ENCODE measurements around the gene RNF220.
A peak's percentile ranks its signal among the peaks of the same experiment; 100 is the strongest.

Gene RNF220

DNA sequence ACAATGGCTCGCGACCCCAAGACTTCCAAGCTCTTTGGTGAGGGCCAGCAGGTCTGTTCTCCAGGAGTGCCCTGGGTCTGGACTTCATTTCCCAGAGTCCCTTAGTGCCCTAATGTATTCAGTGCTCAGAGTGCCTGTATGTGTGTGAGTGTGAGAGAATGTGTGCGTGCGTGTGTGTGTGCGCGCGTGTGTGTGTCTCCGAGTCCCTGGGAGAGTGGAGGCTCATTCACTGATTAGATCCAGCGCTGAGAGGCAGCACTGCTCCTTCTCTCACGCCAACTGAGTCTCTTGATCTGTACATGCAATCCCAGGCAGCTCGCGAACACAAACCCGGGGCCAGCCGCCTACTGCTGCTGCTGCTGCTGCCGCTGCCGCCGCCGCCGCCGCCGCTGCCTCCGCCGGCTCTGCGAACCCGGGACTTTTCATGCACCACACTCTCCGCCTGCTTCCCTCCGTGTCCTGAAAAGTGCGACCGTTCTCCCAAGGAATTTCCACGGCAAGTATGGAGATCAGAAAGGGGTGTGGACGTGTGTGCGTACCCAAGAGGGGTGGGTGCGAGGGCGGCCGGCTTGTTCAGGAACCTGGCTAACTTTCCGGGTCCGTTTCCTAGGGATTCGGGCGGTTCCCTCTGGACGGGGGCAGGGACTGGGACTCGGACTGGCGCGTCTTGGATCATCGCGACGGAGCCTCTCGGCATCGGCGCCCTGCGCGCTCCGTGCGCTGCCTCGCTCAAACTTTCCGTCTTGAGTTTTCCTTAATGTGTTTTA, at the start of gene RNF220:
TSS of gene RNF220 (plus strand) at position 225 of the 767 bp plus-strand sequence.
- DNase-seq (ENCODE audit: low read depth in 1 of 2, low spot score in 1 of 2) = peak in 1 of 2 donors; percentile 16

DNA sequence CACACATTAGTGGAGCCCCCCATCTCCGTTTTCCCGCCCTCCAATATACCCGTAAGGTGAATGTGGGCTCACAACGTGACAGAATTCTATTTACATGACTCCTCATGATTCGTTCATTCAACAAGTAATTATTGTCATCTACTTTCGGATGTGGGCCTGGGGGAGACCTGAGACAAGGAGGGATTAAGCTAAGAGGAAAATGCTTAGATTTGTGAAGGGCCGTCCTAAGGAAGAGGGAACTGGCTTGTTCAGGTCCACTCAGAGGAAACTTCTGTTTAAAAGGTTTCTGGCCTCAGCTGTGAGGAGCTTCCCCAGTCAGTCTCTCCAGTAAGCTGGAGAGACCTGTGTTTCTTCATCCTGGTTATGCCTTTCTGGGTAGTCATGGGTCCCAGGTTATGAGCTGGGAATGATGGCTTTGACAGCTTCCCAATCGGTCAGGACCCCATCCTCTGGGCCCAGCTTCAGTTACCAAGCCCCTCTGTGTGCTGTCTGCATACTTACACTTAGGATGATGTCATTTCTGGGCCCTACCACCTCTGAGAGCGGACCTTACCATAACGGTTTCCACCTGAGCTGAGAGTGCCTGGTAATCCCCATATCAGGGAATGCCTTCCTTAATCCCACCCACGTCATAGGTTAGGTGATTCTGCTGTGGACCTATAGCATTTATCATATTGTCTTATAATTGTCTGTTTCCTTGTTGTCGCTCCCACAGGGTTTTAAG, 49.3 kb upstream of the RNF220 start:
- no peak for DNase-seq (ENCODE audit: low read depth in 1 of 2, low spot score in 1 of 2)

DNA sequence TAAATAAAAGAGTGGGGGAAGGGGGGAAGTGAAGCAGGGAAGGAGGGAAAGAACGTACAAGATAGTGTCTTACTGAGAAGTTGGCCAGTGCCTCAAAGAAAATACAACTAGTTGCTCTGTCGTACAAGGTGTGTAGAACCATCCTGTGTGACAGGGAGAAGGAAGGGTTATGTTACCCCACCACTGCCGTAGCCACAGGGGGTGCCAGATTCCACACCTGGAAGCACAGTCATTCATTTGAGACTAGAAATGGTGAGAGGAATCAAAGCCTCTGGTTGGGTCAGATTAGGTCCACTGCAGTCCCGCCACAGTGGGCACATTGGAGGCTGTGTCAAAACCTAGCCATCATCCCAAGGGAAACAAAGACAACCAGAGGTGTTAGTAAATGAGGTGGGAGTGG, 47.3 kb upstream of the RNF220 start:
- DNase-seq (ENCODE audit: low read depth in 1 of 2, low spot score in 1 of 2) = no peak

DNA sequence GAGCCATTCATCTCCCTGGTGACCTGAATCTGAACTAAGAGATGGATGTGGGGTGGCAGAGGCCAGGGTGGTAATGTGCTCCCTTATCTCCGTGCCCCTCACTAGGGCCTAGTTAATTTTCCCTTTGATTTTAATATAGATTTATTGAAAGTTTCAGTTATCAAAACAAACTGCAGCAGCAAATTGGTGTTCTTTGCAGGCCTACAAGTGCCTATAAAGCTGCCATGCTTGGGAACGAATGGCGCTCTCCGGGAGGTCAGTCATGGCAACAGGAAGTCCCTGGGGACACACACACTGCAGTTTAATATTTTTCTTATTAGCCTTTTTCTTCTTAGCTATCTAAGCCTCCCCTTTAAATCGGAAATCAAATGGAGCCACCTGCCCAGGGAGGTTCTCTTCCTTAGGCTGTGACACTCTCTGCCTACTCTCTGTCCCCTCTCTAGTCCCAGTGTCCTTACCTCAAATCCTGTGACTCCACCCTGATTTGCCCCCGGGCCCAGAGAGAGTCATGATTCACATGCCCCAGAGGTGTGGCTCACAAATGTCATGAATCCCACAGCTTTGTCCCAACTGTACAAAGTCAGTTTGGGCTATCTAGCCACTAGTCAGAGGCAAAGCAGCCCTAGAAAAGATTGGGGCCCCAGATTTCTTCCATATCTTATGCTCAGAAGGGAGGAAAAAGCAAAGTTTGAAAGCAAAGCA, 45.7 kb upstream of the RNF220 start:
- DNase-seq (ENCODE audit: low read depth in 1 of 2, low spot score in 1 of 2) = no peak

DNA sequence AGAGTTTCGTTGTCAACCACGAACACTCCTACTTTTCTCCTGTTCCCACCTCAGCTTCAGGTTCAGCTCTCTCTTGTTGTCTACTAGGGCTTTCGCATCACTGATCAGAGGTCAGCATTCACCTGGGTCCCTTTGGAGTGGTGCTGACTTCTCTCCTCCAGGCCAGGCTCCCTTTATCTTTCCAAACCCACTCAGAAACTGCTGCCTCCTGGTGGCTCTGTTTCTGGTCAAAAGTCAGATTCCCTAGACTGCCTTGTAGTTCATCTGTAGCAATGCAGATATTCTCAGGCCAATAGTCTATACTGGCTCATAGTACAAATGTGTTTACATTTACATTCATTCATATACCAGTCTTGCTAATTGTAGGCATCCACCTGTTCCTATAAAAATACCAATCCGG, 43.6 kb upstream of the RNF220 start:
- DNase-seq (ENCODE audit: low read depth in 1 of 2, low spot score in 1 of 2) = no peak

DNA sequence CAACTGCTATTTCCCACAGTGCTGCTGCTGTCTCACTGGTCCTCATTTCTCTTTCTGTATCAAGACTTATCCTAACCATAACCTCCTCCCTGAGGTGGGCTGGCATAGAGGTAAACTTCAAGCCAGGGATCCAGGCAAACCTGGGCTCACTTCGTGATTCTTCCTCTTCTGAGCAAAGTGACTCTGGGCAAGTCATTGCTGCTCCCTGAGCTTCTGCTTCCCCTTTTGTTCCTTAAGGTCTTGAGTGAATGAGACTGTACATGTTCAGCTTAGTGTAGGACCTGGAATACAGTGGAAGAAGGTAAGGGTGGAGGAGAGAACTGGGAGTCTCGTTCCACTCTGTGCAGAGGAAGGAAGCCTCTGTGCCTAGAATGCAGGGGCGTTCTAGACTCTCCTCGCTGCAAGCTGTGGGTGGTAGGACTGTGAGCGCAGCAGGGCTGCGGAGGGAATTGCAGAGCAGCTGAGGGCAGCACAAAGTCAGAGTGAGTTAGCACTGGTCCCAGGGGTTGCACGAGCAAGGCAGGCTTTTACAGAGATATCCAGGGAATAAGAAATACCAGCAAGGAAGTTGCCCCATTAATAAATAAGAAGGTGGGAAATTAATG, 38.6 kb upstream of the RNF220 start:
- DNase-seq (ENCODE audit: low read depth in 1 of 2, low spot score in 1 of 2) = no peak

DNA sequence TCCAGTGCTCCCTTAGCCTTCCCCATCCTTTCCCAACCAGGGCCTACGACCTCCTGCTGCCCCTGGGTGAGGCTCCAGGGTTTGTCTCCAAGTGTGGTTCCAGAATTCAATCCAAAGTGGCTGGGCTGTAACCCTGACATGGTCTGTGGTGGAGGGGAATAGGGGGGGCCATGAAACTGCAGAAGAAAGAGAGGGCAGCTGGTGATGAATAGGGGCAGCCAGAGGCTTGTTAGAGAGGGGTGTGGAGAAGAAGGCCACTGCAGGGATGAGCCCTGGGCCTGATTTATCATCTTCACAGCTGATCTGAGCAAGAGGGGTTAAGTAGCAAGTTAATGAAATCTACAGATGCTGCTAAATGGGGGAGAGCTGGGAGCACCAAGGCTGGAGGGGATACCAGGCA, 37.1 kb upstream of the RNF220 start:
- DNase-seq (ENCODE audit: low read depth in 1 of 2, low spot score in 1 of 2) = no peak

DNA sequence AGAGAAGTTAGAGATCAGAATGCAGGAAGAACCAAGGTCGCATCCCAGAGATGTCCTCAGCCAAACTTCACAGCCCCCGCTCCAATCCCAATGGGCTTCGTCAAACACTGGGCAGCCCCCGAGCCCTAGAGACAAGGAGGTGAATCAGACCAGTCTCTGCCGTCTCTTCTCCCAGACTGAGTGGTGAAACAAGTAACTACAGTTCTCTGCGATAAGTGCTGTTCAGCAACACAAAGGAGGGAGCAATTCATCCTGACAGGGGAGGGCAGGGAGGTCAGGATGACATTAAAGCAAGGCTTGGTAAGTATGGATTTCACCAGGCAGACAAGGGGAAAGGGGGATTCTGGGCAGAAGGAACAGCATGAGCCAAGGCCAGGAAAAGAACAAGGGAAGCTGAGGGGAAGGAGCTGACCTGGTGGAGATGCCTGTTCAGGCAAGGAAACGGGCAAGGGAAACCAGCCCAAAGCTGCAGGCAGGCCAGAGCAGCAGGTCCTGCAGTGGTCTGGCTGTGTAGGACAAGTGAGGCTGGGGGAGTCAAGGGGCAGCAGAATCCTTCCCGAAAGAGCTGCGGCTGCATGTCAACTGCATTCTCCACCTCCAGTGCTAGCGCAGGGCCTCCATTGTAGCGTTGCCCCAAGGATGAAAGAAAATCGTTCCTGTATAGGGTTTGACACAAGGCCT, 36.4 kb upstream of the RNF220 start:
- DNase-seq (ENCODE audit: low read depth in 1 of 2, low spot score in 1 of 2) = no peak

DNA sequence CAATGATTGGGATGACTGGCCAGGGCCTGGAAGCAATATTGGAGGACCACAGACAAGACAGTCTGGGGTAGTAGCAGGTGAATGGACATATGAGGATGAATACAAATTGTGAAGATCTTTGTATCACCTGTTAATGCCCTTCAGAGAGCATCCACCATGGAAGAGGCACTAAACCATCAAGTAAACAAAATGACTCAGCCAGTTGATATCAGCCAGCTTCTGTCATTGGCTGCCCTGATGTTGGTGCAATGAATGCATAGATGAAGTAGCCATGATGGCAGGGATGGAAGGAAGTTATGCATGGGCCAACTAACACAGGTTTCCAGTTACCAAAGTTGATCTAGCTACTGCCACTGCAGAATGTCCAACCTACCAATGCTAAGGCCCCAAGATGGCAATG, 33.8 kb upstream of the RNF220 start:
- no peak for DNase-seq (ENCODE audit: low read depth in 1 of 2, low spot score in 1 of 2)

DNA sequence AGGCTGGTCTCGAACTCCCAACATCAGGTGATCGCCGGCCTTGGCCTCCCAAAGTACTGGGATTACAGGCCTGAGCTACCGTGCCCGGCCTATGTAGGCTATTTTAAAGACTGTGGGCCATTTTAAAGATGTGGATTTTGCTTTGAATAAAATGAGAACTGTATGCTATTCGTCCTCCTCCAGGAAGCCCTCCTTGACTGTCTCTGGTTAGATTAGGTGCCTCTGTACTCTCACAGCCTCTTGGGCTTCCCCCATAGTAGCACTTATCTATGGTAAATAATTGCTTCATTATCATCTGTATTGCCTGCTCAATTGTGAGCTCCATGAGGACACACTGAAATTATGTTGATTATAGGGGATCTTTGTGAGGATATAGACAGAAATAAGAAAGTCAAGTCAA, 29.5 kb upstream of the RNF220 start:
- DNase-seq (ENCODE audit: low read depth in 1 of 2, low spot score in 1 of 2) = no peak

DNA sequence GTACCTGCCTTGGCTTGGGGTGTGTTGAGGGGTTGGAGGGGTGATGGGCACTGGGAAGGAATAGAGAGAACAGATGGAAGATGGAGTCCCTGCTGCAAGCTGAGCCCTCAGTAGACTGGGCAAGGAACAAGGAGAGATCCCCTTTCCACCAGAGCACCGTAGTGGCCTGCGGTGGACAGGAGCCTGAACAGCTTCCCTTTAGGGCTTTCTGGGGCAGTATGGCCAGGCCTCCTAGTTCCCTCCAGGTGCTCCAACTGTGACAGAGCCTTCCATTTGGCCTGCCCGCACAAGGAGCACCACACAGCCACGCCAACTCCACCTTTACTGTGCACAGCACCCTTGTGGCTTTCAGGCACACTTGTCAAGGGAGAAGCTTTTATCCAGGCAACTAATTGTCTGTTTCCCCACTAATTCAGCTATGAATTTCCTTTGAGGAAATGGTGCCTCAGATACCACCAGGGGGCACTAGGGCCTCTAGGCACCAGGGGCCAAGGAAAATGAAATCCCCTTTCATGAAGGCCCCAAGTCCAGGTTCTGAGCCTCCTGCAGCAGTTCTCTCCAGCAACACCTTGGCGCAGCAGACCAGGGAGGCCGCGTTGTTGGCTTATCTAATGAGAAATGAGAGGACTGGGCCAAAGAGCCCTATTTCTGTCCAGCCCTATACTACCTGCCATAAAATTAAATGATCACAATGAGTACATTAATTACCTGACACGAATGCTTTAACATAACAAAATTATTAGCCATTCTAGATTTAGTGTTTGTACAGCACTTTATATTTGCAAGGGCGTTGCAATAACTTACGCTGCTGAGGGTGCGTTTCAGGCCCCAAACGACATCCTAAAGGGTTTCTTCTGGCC, 26.9 kb upstream of the RNF220 start:
- peak in 1 of 2 donors; percentile 3 for DNase-seq (ENCODE audit: low read depth in 1 of 2, low spot score in 1 of 2)

DNA sequence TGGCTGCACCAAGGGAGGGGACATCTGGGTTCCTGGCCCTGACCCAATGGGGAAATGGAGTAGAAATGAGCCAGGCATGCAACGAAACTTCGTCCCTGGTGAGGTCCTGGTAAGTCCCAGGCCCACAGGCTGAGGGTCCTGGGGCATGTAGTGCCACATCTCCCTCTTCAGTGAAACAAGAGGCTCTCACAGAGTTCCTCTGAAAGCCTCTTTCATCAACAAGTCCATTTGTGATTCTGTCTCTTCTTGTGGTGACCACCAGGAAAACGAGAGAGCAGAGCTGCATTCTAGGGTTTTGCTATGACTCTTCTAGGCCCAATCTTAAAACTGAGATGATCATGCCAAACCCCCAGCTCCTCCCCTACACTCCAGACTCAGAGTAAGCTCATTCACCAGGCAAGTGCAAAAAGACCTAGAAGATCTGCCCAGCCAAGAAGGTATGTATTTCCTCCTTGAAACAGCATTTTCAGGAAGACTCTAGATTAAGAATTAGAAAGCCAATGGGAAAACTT, 24.3 kb upstream of the RNF220 start:
- DNase-seq (ENCODE audit: low read depth in 1 of 2, low spot score in 1 of 2) = no peak

DNA sequence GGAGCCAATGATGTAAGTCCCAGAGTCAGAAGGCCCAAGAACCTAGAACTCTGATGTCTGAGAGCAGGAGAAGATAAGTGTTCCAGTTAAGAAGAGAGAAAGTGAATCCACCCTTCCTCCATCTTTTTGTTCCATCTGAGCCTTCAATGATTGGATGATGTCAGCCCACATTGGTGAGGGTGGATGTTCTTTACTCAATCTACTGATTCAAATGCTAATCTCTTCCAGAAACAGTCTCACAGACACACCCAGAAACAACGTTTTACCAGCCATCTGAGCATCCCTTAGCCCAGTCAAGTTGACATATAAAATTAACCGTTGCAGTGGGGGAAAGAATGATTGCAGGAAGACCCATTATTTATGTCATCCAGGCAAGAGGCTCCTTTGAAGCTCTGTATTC, 16.5 kb upstream of the RNF220 start:
- DNase-seq (ENCODE audit: low read depth in 1 of 2, low spot score in 1 of 2) = no peak

DNA sequence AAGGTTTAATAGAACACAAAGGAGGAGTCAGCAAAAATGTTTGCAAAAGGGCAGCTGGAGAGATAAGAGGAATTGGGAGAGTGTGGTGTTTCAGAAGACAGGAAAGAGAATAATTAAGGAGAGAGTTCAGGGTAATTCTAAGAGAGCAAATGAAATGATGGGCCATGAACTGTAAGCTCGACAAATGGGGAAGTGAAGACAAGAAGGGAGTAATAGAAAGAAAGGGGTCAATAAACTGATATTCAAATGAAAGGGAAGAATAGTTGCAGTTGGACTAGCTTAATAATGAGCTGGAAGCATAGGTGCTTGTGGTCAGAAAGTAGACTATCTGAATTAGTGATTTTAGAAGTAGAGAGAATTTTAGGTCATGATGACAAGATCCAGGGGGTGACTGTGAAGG, 15.6 kb upstream of the RNF220 start:
- no peak for DNase-seq (ENCODE audit: low read depth in 1 of 2, low spot score in 1 of 2)

DNA sequence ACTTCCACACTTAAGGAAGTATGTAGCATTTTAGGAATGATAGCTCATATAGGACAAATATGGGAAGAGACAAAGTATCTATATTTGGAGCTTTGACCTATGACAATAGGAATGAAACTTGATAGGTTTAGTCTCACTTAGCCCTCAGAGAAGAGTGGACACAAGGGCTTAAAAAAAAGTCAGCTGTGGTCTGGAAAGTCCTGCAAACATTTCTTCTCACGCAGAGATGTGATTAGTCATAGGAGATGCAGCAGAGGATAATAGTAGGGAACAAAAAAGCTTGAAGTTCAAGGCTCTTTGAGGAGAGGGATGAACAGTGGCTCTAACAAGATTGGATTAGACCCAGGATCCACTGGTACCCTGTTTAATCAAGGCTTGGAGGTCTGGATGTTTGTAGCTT, 14.8 kb upstream of the RNF220 start:
- no peak for DNase-seq (ENCODE audit: low read depth in 1 of 2, low spot score in 1 of 2)

DNA sequence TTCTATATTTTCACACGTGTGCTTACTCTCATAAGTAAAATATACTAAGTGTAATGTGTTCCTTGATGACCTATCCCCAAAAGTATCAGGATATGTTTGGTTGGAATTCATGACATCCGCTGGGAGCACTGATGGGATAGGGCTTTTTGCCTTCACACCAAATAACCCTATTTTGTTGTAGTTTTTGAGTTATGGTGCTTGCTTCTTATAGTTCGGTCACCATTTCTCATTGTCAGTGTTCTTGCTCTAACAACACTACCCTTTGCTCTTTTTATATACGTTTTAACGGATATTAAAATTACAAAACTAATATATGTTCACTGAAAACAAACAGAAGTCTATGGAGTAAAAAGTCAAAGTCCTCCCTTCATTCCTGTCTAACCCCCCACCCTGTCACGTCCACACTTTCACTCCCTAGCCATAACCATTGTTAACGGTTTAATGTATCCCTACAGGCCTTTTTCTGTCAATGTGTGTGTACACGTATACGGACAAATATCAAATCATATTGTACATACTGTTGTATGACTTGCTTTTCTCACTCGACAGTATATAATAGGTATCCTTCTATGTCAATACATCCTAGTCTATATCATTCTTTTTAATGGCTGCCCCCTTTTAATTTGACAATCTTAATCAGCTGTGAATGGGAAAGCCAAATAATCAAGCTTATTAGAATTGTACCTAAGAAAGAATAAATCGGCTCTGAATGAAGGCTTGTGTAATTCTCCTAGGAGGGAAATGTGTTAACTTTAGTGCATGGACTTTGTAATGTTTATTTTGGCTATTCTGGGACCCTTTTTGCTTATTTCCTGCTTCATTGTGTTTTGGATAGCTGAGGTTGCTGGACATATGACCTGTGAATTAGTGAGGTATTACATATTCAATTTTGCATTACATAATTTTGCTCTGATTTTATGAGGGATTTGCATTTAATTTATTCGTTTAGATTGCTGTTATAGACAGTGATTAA, 3.5 kb upstream of the RNF220 start:
- DNase-seq (ENCODE audit: low read depth in 1 of 2, low spot score in 1 of 2) = no peak

DNA sequence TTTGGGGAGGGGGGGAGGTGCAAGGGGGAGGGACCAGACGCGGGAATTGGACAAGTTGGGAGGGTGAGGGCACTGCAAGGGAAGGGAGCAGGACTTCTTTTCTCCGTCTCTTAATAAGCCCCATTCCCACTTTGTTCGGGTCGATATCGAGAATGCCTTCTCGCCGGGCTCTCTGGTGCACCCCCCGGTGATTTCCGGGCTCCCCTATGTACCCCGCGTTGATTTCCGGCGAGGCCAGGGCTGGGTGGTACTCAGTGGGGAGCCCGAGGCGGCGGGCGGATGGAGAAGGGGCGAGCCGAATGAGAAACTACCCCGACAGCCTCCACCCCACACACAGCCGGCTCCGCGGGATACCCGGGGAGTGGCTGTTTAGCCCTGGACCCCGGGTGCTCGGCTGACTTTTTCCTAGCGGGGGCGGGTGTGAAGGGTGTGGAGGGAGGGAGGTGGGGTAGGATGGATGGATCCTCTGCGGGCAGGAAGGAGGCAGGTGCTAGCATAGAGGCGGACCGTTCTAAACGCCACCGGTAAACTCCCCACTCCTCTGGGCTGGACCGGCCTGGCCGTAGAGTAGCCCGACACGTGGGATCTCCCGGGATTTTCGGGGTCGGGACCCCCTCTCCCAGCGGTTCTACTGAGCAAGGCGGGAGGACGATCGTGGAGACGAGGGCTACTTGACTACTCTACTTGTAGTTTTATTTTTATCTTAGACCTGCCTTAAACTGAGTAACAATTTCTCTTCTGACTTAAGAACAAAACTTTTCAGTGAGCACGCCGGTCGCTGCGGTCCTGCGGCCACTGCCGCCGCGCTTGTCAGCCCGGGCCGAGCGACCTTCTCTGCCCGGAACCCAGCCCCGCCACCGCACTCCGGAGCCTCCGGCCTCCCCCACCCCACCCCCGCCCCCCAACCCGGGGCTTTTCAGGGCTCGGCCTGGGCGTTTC, 1.0 kb downstream of the RNF220 start:
- peak in 1 of 2 donors; percentile 7 for DNase-seq (ENCODE audit: low read depth in 1 of 2, low spot score in 1 of 2)
